ENCODE measurements around the gene AP5S1. TPM values are rescaled to one million over a fixed set of nuclear protein-coding genes. Genes with fewer than 3 reads are reported as not detected.

The AP5S1 gene
- polyA plus RNA-seq, 1 donor (not counting 4 experiments of a cell fraction or from before 2014, with no cell fraction given): 5.2 TPM

DNA sequence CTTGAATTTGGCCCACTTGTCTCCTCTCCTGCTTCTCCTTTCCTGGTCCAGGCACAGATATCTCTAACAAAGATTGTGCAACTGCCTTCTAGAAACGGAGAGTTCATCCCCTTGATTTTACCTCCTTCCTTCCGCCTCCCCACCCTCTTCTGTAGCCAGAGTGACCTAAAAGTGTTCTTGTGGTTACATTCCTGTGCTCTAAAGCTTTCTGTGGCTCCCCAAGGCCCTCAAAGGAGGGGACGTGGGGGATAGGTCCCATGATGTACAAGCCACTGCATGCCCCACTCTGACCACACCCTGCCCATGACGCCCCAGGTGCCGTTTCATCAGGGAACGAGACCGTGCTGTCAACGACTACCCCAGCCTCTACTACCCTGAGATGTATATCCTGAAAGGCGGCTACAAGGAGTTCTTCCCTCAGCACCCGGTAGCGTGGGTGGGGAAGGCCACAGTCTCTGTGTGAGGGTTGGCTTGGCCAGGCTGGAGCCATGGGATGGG, 16.0 kb upstream of the AP5S1 start:
- FAIRE-seq: peak; percentile 69
- Histone ChIP-seq H3K9ac (ENCODE audit: control insufficient read depth, extremely low read depth, insufficient read depth, low read length) (peak overlapping the region; percentile 47), H3K79me2 (ENCODE audit: control insufficient read depth, insufficient read depth, low read length) (peaks cover 7% of the 10 kb centered on the region), H3K9me1 (ENCODE audit: control insufficient read depth, extremely low read depth, insufficient read depth, low read length) (no peaks in the 10 kb centered on the region), H3K36me3 (ENCODE audit: control insufficient read depth in 2 of 2, extremely low read depth in 1 of 2, insufficient read depth in 2 of 2, low read length in 2 of 2) (peaks cover 29 to 62% of the 10 kb centered on the region in 2 experiments), H3K9me3 (ENCODE audit: control insufficient read depth, low read depth, low read length) (no peaks in the 10 kb centered on the region), H2AFZ (ENCODE audit: control insufficient read depth, low read length) (no peak overlapping the region), H3K4me2 (ENCODE audit: control insufficient read depth, extremely low read depth, insufficient read depth, low read depth, low read length) (no peak overlapping the region), H4K20me1 (ENCODE audit: control insufficient read depth, extremely low read depth, insufficient read depth, low read length) (no peaks in the 10 kb centered on the region), H3K27me3 (ENCODE audit: control insufficient read depth, extremely low read depth, insufficient read depth, low read length) (no peaks in the 10 kb centered on the region), H3K4me1 (ENCODE audit: control insufficient read depth, extremely low read depth, insufficient read depth, low read length) (peaks cover 81% of the 10 kb centered on the region), H3K4me3 (ENCODE audit: control insufficient read depth in 2 of 3, extremely low read depth in 1 of 3, insufficient read depth in 2 of 3, low read depth in 1 of 3, low read length in 3 of 3) (no peak overlapping the region), H3K27ac (ENCODE audit: control insufficient read depth, insufficient read depth, low read length) (peak overlapping the region; percentile 99)
- dilution Hi-C loops (cut with MboI; ENCODE audit: extremely low pct_ligation_motif_present, low sequenced_read_pairs): no loop called here
- no peak for TF ChIP-seq EZH2 (IDR thresholded peaks at IDR 0.05; ENCODE audit: low read length)
- no peak for TF ChIP-seq CTCF (optimal IDR thresholded peaks at IDR 0.05 in 1 of 3, IDR thresholded peaks at IDR 0.05 in 1 of 3, conservative IDR thresholded peaks at IDR 0.05 in 1 of 3; ENCODE audit: extremely low read depth in 1 of 3, insufficient read depth in 2 of 3, low read length in 3 of 3)
- peak; percentile 97 for DNase-seq (ENCODE audit: low read depth, low spot score)

GRCh38 chr20:3804781-3805180, 15.6 kb upstream of the AP5S1 start:
- TF ChIP-seq EZH2 (IDR thresholded peaks at IDR 0.05; ENCODE audit: low read length): no peak
- no peak for TF ChIP-seq CTCF (optimal IDR thresholded peaks at IDR 0.05 in 1 of 3, IDR thresholded peaks at IDR 0.05 in 1 of 3, conservative IDR thresholded peaks at IDR 0.05 in 1 of 3; ENCODE audit: extremely low read depth in 1 of 3, insufficient read depth in 2 of 3, low read length in 3 of 3)
- Histone ChIP-seq H3K9me1 (ENCODE audit: control insufficient read depth, extremely low read depth, insufficient read depth, low read length) (no peaks in the 10 kb centered on the region), H2AFZ (ENCODE audit: control insufficient read depth, low read length) (no peak overlapping the region), H3K4me2 (ENCODE audit: control insufficient read depth, extremely low read depth, insufficient read depth, low read depth, low read length) (no peak overlapping the region), H3K9ac (ENCODE audit: control insufficient read depth, extremely low read depth, insufficient read depth, low read length) (peak overlapping the region; percentile 24), H3K27me3 (ENCODE audit: control insufficient read depth, extremely low read depth, insufficient read depth, low read length) (no peaks in the 10 kb centered on the region), H3K36me3 (ENCODE audit: control insufficient read depth in 2 of 2, extremely low read depth in 1 of 2, insufficient read depth in 2 of 2, low read length in 2 of 2) (peaks cover 28 to 58% of the 10 kb centered on the region in 2 experiments), H3K27ac (ENCODE audit: control insufficient read depth, insufficient read depth, low read length) (peak overlapping the region; percentile 99), H3K4me1 (ENCODE audit: control insufficient read depth, extremely low read depth, insufficient read depth, low read length) (peaks cover 76% of the 10 kb centered on the region), H3K4me3 (ENCODE audit: control insufficient read depth in 2 of 3, extremely low read depth in 1 of 3, insufficient read depth in 2 of 3, low read depth in 1 of 3, low read length in 3 of 3) (no peak overlapping the region), H3K79me2 (ENCODE audit: control insufficient read depth, insufficient read depth, low read length) (peaks cover 4% of the 10 kb centered on the region), H3K9me3 (ENCODE audit: control insufficient read depth, low read depth, low read length) (no peaks in the 10 kb centered on the region), H4K20me1 (ENCODE audit: control insufficient read depth, extremely low read depth, insufficient read depth, low read length) (no peaks in the 10 kb centered on the region)
- DNase-seq (ENCODE audit: low read depth, low spot score) (no peak), FAIRE-seq (no peak)
- dilution Hi-C loops (cut with MboI; ENCODE audit: extremely low pct_ligation_motif_present, low sequenced_read_pairs): no loop called here
